HG02840 (cell line): ENCODE results near the gene GRK5.

Source experiments
- ATAC-seq: cut with Tn5 transposase; IDR thresholded peaks from one replicate; pipeline ENCODE4 v1.9.1; 2021; ENCODE audit warnings: mild to moderate bottlenecking, moderate library complexity, moderate number of reproducible peaks; ENCODE audit not compliant: unreplicated experiment, low FRiP score

The GRK5 gene

GRCh38 chr10:119447823-119448546 is 240.6 kb downstream of the GRK5 start:
- ATAC-seq = no peak

GRCh38 chr10:119448628-119449584 is 241.5 kb downstream of the GRK5 start:
- no peak for ATAC-seq

GRCh38 chr10:119449760-119450461 is 242.5 kb downstream of the GRK5 start:
- no peak for ATAC-seq

- no peak for ATAC-seq
These were observed 243.4 kb downstream of the GRK5 start for GRCh38 chr10:119450606-119451299.

- ATAC-seq = no peak
These were observed 244.0 kb downstream of the GRK5 start for GRCh38 chr10:119451300-119451896.

- ATAC-seq = no peak
These were observed 245.0 kb downstream of the GRK5 start for GRCh38 chr10:119452396-119452795.

GRCh38 chr10:119453313-119453712 is 245.9 kb downstream of the GRK5 start:
- no peak for ATAC-seq

GRCh38 chr10:119454316-119454715 is 246.9 kb downstream of the GRK5 start:
- ATAC-seq = no peak

- no peak for ATAC-seq
These were observed 247.6 kb downstream of the GRK5 start for GRCh38 chr10:119454990-119455389.

GRCh38 chr10:119455609-119456434 is 248.5 kb downstream of the GRK5 start:
- no peak for ATAC-seq

GRCh38 chr10:119456435-119456810 is 249.1 kb downstream of the GRK5 start:
- no peak for ATAC-seq

GRCh38 chr10:119457966-119458766 is 250.8 kb downstream of the GRK5 start:
- no peak for ATAC-seq

- no peak for ATAC-seq
These were observed 252.4 kb downstream of the GRK5 start for GRCh38 chr10:119459681-119460340.

- no peak for ATAC-seq
These were observed 253.2 kb downstream of the GRK5 start for GRCh38 chr10:119460369-119461195.

- ATAC-seq = no peak
These were observed 254.0 kb downstream of the GRK5 start for GRCh38 chr10:119461380-119461779.

- no peak for ATAC-seq
These were observed 254.6 kb downstream of the GRK5 start for GRCh38 chr10:119461923-119462322.

- ATAC-seq = no peak
These were observed 255.4 kb downstream of the GRK5 start for GRCh38 chr10:119462773-119463172.
